Muscle layer of colon (tissue), 2 donors: Measurements from ENCODE around the gene KCNJ10.

ENCODE experiments used
- H3K27ac ChIP-seq: one replicate; pipeline ENCODE4 v1.7.0; 2013; ENCODE audit warnings: low read depth, mild to moderate bottlenecking, low read length, moderate library complexity
- H3K27me3 ChIP-seq, 2 donors: one replicate each; pipeline ENCODE4 v1.7.0; 2013; ENCODE audit warnings: low read length in 2 of 2, mild to moderate bottlenecking in 2 of 2; ENCODE audit not compliant: insufficient read depth in 2 of 2, control insufficient read depth in 1 of 2
- H3K36me3 ChIP-seq: one replicate; pipeline ENCODE4 v1.7.0; 2013; ENCODE audit warnings: mild to moderate bottlenecking, low read length; ENCODE audit not compliant: insufficient read depth
- H3K4me1 ChIP-seq: one replicate; pipeline ENCODE4 v1.7.0; 2013; ENCODE audit warnings: mild to moderate bottlenecking, low read length; ENCODE audit not compliant: insufficient read depth
- H3K4me3 ChIP-seq, 2 donors: one replicate each; pipeline ENCODE4 v1.7.0; 2013; ENCODE audit warnings: low read length in 2 of 2, low read depth in 1 of 2, mild to moderate bottlenecking in 1 of 2, moderate library complexity in 1 of 2
- H3K9ac ChIP-seq: one replicate; pipeline ENCODE4 v1.7.0; 2013; ENCODE audit warnings: low read length
- H3K9me3 ChIP-seq: one replicate; pipeline ENCODE4 v1.7.0; 2013; ENCODE audit warnings: mild to moderate bottlenecking, low read length
- donor health status: abdominal sarcoma.
- donor health status: Adenocarcinoma of cecum.

KCNJ10 gene

DNA sequence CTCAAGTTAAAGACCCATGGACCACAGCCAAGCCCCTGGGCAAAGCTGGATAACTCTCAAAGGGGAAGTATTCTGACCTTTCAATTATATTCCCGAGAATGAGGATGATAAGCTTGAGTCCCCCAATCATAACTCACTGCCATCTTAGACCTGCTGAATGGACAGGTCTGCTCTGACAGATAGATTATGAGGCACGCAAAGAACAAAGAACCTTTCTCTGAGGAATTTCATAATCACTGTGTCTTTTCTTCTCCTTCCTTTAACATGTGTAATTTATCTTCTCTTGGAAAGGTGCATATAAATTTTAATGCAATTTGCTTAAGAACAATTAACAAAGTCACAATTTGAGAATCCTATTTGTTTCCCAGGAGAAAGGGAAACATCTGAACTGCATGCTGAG, 60.2 kb downstream of the KCNJ10 start:
- Histone ChIP-seq H3K27me3 (no peaks in the 10 kb centered on the region), H3K9me3 (no peaks in the 10 kb centered on the region), H3K4me3 (no peak overlapping the region), H3K27ac (no peak overlapping the region), H3K4me1 (no peaks in the 10 kb centered on the region), H3K9ac (no peak overlapping the region), H3K36me3 (no peaks in the 10 kb centered on the region)

GRCh38 chr1:160009081-160009480, 60.9 kb downstream of the KCNJ10 start:
- no peaks in the 10 kb centered on the region for H3K4me1 ChIP-seq
- H3K36me3 ChIP-seq: no peaks in the 10 kb centered on the region
- H3K9me3 ChIP-seq: no peaks in the 10 kb centered on the region
- H3K27me3 ChIP-seq: no peaks in the 10 kb centered on the region
- no peak overlapping the region for H3K27ac ChIP-seq
- H3K4me3 ChIP-seq: no peak overlapping the region
- no peak overlapping the region for H3K9ac ChIP-seq

DNA sequence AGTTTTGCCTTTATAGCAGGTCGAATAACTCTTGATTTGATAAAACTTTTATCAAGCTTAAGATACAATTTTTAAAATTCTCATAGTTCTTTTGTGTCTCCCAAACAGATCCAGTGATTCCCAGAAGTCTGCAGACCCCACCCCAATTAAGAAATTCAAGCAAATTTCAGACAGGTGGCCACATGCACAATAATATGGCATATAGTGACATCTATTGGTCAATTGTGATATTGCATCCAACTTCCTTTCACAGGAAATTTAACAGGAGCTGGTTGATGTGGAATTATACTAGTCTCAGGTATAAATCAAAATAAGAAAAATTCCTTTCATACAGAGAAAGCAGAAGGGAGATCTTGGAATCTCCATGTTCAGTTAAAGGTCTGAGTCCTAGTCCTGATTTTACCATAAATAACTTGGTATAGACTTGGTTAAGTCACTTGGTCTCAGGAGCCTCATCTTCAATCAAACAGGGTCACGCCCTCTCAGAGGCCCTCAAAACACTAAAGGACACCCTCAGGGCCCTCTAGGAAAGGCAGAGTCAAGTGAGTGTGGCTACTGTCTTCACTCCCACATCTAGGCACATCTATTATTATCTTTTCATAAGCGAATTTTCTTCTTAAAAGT, 62.3 kb downstream of the KCNJ10 start:
- Histone ChIP-seq H3K9me3 (no peaks in the 10 kb centered on the region), H3K27ac (no peak overlapping the region), H3K36me3 (no peaks in the 10 kb centered on the region), H3K4me1 (no peaks in the 10 kb centered on the region), H3K4me3 (no peak overlapping the region), H3K9ac (no peak overlapping the region), H3K27me3 (no peaks in the 10 kb centered on the region)

DNA sequence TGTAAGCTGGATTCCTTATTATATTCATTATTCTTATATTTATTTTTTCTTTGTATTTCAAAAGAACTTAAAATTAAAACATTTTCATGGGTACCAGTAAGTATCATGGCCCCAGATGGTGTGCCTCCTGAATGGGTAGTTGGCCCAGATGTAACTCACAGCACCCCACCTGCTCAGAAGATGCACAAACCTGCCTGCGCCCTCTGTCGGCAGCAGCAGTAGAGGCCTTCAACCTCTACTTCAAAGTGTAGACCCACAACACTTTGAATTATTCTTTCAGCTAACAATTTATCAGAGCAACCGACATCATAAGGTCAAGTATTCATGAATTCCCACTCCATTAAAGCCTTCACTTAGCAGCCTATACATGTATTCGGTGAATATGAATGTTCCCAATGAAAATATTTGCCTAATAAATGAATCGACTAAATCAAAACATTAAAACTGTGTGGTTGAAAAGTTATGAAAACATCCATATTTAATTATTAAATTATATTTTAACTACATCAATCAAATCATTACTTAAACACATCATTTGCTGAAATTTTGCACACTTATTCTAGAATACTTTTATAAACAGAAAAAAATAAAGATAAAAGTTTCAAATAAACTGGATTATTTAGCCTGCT, 63.5 kb downstream of the KCNJ10 start:
- Histone ChIP-seq H3K27ac (no peak overlapping the region), H3K9ac (no peak overlapping the region), H3K4me1 (no peaks in the 10 kb centered on the region), H3K9me3 (no peaks in the 10 kb centered on the region), H3K27me3 (no peaks in the 10 kb centered on the region), H3K4me3 (no peak overlapping the region), H3K36me3 (no peaks in the 10 kb centered on the region)

DNA sequence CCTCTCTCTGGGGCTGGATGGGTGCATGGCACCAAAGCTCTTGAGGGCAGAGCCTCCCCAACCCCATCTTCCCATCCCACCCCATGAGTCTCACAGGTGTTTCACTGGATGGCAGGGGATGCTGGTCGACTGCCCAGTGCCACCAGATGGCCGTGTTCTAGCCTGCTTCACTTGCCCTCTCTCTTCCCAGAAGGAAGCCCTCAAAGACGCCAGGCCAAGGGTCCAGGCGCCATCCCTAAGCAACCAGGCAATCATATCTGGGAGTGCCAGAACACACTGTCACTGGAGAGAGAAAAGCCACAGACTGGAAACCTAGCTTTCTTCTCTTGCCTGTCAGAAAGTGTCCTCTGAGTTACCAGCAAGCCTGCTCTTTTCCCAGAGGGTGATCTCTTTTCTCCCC, 64.9 kb downstream of the KCNJ10 start:
- no peaks in the 10 kb centered on the region for H3K4me1 ChIP-seq
- no peak overlapping the region for H3K4me3 ChIP-seq
- H3K27ac ChIP-seq: no peak overlapping the region
- H3K27me3 ChIP-seq: no peaks in the 10 kb centered on the region
- no peaks in the 10 kb centered on the region for H3K36me3 ChIP-seq
- H3K9me3 ChIP-seq: no peaks in the 10 kb centered on the region
- no peak overlapping the region for H3K9ac ChIP-seq

DNA sequence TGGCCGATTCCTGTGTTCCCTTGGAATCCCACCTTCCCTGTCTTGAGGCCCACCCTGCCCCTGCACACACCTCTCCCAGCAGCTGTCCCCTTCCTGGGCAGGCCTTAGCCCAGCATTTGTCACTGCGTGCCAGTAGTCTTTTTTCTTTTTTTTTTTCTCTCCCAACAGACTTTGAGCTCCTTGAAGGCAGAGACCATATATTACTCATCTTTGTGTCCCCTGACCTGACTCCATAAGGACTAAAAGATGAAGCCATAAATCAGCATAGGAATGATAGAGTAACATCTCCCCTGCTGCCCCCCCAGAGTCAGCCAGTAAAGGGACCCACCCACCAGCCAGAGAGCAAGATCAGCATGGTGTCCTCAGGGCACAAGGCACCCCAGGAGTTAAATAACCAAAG, 65.5 kb downstream of the KCNJ10 start:
- Histone ChIP-seq H3K27ac (no peak overlapping the region), H3K36me3 (no peaks in the 10 kb centered on the region), H3K9ac (no peak overlapping the region), H3K4me3 (no peak overlapping the region), H3K4me1 (no peaks in the 10 kb centered on the region), H3K9me3 (no peaks in the 10 kb centered on the region), H3K27me3 (no peaks in the 10 kb centered on the region)

- Histone ChIP-seq H3K4me1 (no peaks in the 10 kb centered on the region), H3K27me3 (no peaks in the 10 kb centered on the region), H3K27ac (no peak overlapping the region), H3K9ac (no peak overlapping the region), H3K36me3 (no peaks in the 10 kb centered on the region), H3K9me3 (no peaks in the 10 kb centered on the region), H3K4me3 (no peak overlapping the region)
Observed at GRCh38 chr1:160004001-160004400, 66.0 kb downstream of the KCNJ10 start.

DNA sequence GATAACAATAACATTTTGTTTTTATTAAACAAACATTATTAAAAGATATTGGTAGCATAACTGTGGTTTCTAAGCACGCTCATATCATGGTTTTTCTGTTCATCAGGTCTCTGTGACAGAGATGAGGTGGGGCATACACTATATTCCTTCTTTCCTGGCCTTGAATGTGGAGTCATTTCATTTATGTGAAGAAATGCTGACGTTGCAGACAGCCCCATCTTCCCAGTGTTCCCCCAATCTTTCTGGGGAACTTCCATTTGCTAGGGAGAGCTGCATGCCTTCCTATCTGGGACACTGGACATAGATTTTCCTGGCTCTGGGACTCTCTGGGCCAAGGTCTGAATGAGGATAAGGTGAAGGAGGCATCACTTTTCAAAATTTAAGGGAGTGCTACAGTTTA, 68.5 kb downstream of the KCNJ10 start:
- Histone ChIP-seq H3K4me1 (peaks cover 3% of the 10 kb centered on the region), H3K36me3 (no peaks in the 10 kb centered on the region), H3K27ac (no peak overlapping the region), H3K9me3 (no peaks in the 10 kb centered on the region), H3K9ac (no peak overlapping the region), H3K4me3 (no peak overlapping the region), H3K27me3 (no peaks in the 10 kb centered on the region)

DNA sequence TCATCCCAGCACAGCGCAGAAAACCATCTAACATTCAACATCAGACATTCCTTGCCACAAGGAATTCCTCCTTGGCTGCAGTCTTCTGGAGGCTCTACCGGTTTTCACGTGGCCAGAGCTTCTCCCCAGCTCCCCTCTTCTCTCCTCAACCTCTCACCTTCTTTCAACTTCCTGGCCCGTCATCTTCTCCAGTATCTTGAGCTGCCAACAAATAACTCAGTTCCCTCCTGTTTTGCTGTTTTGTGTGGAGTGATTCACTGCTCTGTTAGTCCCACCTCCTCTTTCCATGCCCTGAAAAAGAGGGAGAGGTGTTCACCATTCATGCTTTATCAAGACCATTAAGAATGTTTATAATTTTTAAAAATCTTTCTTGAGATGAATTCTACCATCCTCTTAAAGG, 70.8 kb downstream of the KCNJ10 start:
- Histone ChIP-seq H3K9ac (no peak overlapping the region), H3K4me3 (no peak overlapping the region), H3K27me3 (no peaks in the 10 kb centered on the region), H3K4me1 (peaks cover 6% of the 10 kb centered on the region), H3K27ac (no peak overlapping the region), H3K36me3 (no peaks in the 10 kb centered on the region), H3K9me3 (no peaks in the 10 kb centered on the region)

DNA sequence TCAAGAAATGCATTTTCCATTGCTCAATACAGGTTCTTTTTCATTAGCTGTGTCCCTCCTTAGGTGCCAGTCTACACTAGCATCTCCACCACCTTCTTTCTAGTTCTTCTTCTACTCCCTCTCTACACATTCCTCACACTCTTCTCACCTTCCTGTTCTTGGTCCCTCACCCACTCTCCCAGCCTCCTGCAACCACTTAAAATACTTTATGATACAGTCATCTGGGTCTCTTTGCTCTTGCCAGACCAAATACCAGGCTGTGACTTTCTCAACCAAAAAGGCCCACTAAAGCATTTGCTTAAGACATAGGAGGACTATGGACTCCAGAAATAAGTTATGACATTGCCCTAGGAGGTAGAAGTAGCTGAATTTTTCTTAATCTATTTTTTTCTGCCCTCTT, 73.3 kb downstream of the KCNJ10 start:
- no peaks in the 10 kb centered on the region for H3K27me3 ChIP-seq
- H3K4me3 ChIP-seq: no peak overlapping the region
- no peak overlapping the region for H3K27ac ChIP-seq
- H3K4me1 ChIP-seq: peaks cover 6% of the 10 kb centered on the region
- no peak overlapping the region for H3K9ac ChIP-seq
- no peaks in the 10 kb centered on the region for H3K9me3 ChIP-seq
- H3K36me3 ChIP-seq: no peaks in the 10 kb centered on the region

- Histone ChIP-seq H3K27ac (no peak overlapping the region), H3K9ac (no peak overlapping the region), H3K27me3 (no peaks in the 10 kb centered on the region), H3K4me1 (peaks cover 9% of the 10 kb centered on the region), H3K9me3 (no peaks in the 10 kb centered on the region), H3K4me3 (no peak overlapping the region), H3K36me3 (no peaks in the 10 kb centered on the region)
Observed at GRCh38 chr1:159994896-159995295, 75.1 kb downstream of the KCNJ10 start.

- Histone ChIP-seq H3K27ac (no peak overlapping the region), H3K4me3 (no peak overlapping the region), H3K9me3 (no peaks in the 10 kb centered on the region), H3K27me3 (no peaks in the 10 kb centered on the region), H3K9ac (no peak overlapping the region), H3K36me3 (no peaks in the 10 kb centered on the region), H3K4me1 (peaks cover 17% of the 10 kb centered on the region)
Observed at GRCh38 chr1:159993911-159994310, 76.0 kb downstream of the KCNJ10 start.
